Hepatocyte (in vitro differentiated cells): ENCODE results near the gene ZNRF3. TPM values are rescaled to one million over a fixed set of nuclear protein-coding genes. Genes with fewer than 3 reads are reported as not detected.

Experiments
- DNase-seq: peaks from one replicate; pipeline ENCODE4 v3.0.0-alpha.2; 2016; ENCODE audit warnings: low spot score
- H2AFZ ChIP-seq: fragments of 200-600 bp; sonication (generic); 2 replicates; pipeline ENCODE4 v1.6.0; 2016; ENCODE audit warnings: antibody characterized with exemption, mild to moderate bottlenecking
- H3K27ac ChIP-seq: fragments of 200-600 bp; sonication (generic); 2 replicates; pipeline ENCODE4 v1.5.1; 2016; ENCODE audit warnings: mild to moderate bottlenecking
- H3K27me3 ChIP-seq: fragments of 200-600 bp; sonication (generic); 2 replicates; pipeline ENCODE4 v1.6.1; 2016
- H3K36me3 ChIP-seq: fragments of 200-600 bp; sonication (generic); replicated peaks from 2 replicates; pipeline ENCODE4 v1.5.1; 2016; ENCODE audit warnings: low read depth; ENCODE audit not compliant: insufficient read depth
- H3K4me1 ChIP-seq: fragments of 200-600 bp; sonication (generic); 2 replicates; pipeline ENCODE4 v1.5.1; 2016; ENCODE audit warnings: mild to moderate bottlenecking, moderate library complexity; ENCODE audit not compliant: insufficient read depth
- H3K4me2 ChIP-seq: fragments of 200-600 bp; sonication (generic); 2 replicates; pipeline ENCODE4 v1.6.0; 2016
- H3K4me3 ChIP-seq: fragments of 200-600 bp; sonication (generic); 2 replicates; pipeline ENCODE4 v1.5.1; 2016; ENCODE audit warnings: mild to moderate bottlenecking
- H3K79me2 ChIP-seq: fragments of 200-600 bp; sonication (generic); 2 replicates; pipeline ENCODE4 v1.6.0; 2017; ENCODE audit warnings: mild to moderate bottlenecking
- H3K9me2 ChIP-seq: fragments of 200-600 bp; sonication (generic); replicated peaks from 2 replicates; pipeline ENCODE4 v1.6.0; 2017; ENCODE audit warnings: mild to moderate bottlenecking; ENCODE audit not compliant: insufficient read depth
- H3K9me3 ChIP-seq: fragments of 200-600 bp; sonication (generic); 2 replicates; pipeline ENCODE4 v1.5.1; 2016; ENCODE audit warnings: low read depth, mild to moderate bottlenecking
- H4K20me1 ChIP-seq: fragments of 200-600 bp; sonication (generic); 2 replicates; pipeline ENCODE4 v1.6.0; 2016; ENCODE audit warnings: mild to moderate bottlenecking; ENCODE audit not compliant: insufficient read depth, poor library complexity, severe bottlenecking
- EZH2 ChIP-seq: fragments of 200-600 bp; sonication (generic); IDR thresholded peaks from 2 replicates; pipeline ENCODE4 v1.6.1; 2016; ENCODE audit warnings: antibody characterized with exemption, mild to moderate bottlenecking, borderline replicate concordance
- EZH2phosphoT487 ChIP-seq: fragments of 200-600 bp; sonication (generic); IDR thresholded peaks from one replicate; pipeline ENCODE4 v1.6.1; 2018; ENCODE audit warnings: antibody characterized with exemption, mild to moderate bottlenecking, low read depth, moderate library complexity; ENCODE audit not compliant: unreplicated experiment, severe bottlenecking
- WGBS: methylation state at CpG from one replicate; pipeline ENCODE4 v1.1.6; 2016; ENCODE audit warnings: low lambda C conversion rate; ENCODE audit errors: missing lambda C conversion rate; 5-methylcytosine and 5-hydroxymethylcytosine counted together
- polyA plus RNA-seq: library from polyadenylated mRNA; unstranded; fragments of >200 nt; fragmentation: Nextera tagmentation; extraction: Ambion mirVana; gene quantifications from 2 replicates; pipeline ENCODE4 v1.2.1, GENCODE V29; 2016
- total RNA-seq: library from RNA; depleted of rRNA; stranded (reverse); fragments of >200 nt; gene quantifications from 2 replicates; pipeline ENCODE4 v1.2.3, GENCODE V29; 2014
- TF ChIP-seq, protein P1 (sequence below): fragments of 200-600 bp; sonication (generic); IDR thresholded peaks from 2 replicates; pipeline ENCODE4 v1.5.1; 2016; ENCODE audit warnings: antibody characterized with exemption, mild to moderate bottlenecking; ENCODE audit not compliant: poor library complexity

The ZNRF3 gene
- total and polyA plus RNA-seq, 2 experiments from 2014 or later, result 8.9 to 14.7 TPM

DNA sequence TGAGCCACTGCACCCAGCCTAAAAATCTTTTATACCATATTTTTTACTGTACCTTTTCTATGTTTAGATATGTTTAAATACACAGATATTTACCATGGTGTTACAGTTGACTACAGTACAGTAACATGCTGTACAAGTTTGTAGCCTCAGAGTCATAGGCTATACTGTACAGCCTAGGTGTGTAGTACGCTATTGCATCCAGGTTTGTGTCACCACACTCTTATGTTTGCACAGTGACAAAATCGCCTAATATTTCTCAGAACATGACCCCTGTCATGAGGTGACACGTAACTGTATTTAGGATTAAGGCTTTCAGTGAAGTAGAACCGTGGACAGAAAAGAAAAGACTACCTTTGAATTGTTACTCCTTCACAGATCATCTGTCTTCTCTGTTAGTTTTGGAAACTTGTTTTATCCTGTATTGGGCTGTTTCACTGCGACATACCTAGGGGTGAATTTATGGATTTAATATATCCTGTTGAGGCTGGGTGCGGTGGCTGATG, 83.8 kb downstream of the ZNRF3 start:
- 93% methylated on average over 6 of the region's 6 CpGs for WGBS
- TF ChIP-seq EZH2phosphoT487 (no peak), EZH2 (no peak)
- TF ChIP-seq, protein P1, sequence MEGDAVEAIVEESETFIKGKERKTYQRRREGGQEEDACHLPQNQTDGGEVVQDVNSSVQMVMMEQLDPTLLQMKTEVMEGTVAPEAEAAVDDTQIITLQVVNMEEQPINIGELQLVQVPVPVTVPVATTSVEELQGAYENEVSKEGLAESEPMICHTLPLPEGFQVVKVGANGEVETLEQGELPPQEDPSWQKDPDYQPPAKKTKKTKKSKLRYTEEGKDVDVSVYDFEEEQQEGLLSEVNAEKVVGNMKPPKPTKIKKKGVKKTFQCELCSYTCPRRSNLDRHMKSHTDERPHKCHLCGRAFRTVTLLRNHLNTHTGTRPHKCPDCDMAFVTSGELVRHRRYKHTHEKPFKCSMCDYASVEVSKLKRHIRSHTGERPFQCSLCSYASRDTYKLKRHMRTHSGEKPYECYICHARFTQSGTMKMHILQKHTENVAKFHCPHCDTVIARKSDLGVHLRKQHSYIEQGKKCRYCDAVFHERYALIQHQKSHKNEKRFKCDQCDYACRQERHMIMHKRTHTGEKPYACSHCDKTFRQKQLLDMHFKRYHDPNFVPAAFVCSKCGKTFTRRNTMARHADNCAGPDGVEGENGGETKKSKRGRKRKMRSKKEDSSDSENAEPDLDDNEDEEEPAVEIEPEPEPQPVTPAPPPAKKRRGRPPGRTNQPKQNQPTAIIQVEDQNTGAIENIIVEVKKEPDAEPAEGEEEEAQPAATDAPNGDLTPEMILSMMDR, result no peak
- Histone ChIP-seq H3K79me2 (peaks cover 81% of the 10 kb centered on the region), H3K36me3 (no peaks in the 10 kb centered on the region), H3K4me2 (no peak overlapping the region), H3K9me2 (no peaks in the 10 kb centered on the region), H3K27me3 (no peaks in the 10 kb centered on the region), H4K20me1 (no peaks in the 10 kb centered on the region), H3K4me3 (no peak overlapping the region), H3K4me1 (no peaks in the 10 kb centered on the region), H3K9me3 (no peaks in the 10 kb centered on the region), H3K27ac (no peak overlapping the region), H2AFZ (no peak overlapping the region)
- no peak for DNase-seq

DNA sequence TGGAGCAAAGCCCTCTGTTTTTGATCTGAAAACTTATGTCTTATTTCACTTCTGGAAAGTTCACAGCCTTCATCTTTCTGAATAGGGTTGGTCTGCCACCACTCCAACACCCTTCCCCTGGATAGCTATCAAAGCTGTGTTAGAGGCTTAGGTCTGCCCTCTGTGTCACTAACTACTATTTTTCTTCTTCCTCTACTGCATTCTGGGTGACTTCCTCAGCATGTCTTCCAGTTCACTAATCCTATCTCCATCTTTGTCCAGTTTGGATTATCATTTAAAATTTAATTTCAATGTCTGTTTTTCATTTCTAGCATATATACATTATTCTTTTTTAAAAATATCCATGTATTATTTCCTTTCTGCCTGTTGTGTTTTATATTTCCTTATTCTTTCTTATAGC, 84.6 kb downstream of the ZNRF3 start:
- peaks cover 2% of the 10 kb centered on the region for H4K20me1 ChIP-seq
- no peaks in the 10 kb centered on the region for H3K27me3 ChIP-seq
- no peak overlapping the region for H3K27ac ChIP-seq
- TF ChIP-seq, protein P1, result no peak
- TF ChIP-seq EZH2 (no peak), EZH2phosphoT487 (no peak)
- H2AFZ ChIP-seq, result no peak overlapping the region
- H3K79me2 ChIP-seq, result peaks cover 81% of the 10 kb centered on the region
- H3K36me3 ChIP-seq, result no peaks in the 10 kb centered on the region
- H3K4me2 ChIP-seq, result no peak overlapping the region
- no peak for DNase-seq
- H3K4me3 ChIP-seq, result no peak overlapping the region
- H3K9me3 ChIP-seq, result no peaks in the 10 kb centered on the region
- no peaks in the 10 kb centered on the region for H3K4me1 ChIP-seq
- H3K9me2 ChIP-seq, result no peaks in the 10 kb centered on the region

DNA sequence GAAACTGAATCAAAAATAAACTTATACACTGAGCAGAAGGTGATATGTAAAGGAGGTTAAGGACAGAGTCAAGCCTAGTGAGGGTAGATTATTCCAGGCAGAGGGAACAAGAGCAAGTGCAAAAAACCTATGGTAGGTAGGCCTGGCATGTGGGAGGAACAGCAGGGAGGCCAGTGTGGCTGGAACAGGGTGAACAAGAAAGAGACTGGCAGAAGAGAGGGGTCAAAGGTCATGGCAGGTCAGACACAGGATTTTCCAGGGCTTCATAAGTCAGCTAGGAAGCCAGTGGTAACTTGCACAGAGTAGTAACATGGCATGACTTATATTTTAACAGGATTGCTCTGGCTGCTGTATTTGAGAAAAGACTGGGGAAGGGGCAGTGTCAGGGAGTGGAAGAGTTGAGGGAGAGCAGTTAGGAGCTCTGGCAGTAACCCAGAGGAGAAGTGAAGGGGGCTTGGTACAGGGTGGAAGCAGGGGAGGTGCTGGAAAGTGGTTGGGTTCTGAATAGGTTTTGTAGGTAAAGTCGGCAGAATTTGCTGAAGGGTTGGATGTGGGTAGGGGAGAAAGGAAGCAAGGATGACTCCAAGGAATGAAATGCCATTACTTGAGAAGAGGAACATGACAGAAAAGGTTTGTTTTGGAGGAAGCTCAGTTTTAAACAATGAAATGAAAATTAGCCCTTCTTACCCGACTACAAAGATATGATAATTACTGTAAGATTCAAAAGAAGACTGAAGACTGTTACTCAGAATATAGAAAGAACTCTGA, 86.2 kb downstream of the ZNRF3 start:
- no peak for DNase-seq
- no peaks in the 10 kb centered on the region for H3K9me3 ChIP-seq
- H3K36me3 ChIP-seq, result no peaks in the 10 kb centered on the region
- H3K27me3 ChIP-seq, result no peaks in the 10 kb centered on the region
- no peak overlapping the region for H3K27ac ChIP-seq
- TF ChIP-seq EZH2 (no peak), EZH2phosphoT487 (no peak)
- TF ChIP-seq, protein P1, result no peak
- no peaks in the 10 kb centered on the region for H3K9me2 ChIP-seq
- peaks cover 74% of the 10 kb centered on the region for H3K79me2 ChIP-seq
- 81% methylated on average over 2 of the region's 2 CpGs for WGBS
- H4K20me1 ChIP-seq, result peaks cover 2% of the 10 kb centered on the region
- H3K4me1 ChIP-seq, result no peaks in the 10 kb centered on the region
- no peak overlapping the region for H2AFZ ChIP-seq
- H3K4me2 ChIP-seq, result no peak overlapping the region
- H3K4me3 ChIP-seq, result no peak overlapping the region
